ENCODE data around the gene ATP8A2.

- TF ChIP-seq TAF1 (IDR thresholded peaks at IDR 0.05; ENCODE audit: borderline replicate concordance, insufficient read depth, low read length) (no peak), FOXP2 (optimal IDR thresholded peaks at IDR 0.05; ENCODE audit: borderline replicate concordance, extremely low read depth, extremely low read length, insufficient read depth) (no peak), POLR2AphosphoS5 (IDR thresholded peaks at IDR 0.05; ENCODE audit: low read depth, low read length) (no peak), SIN3A (IDR thresholded peaks at IDR 0.05; ENCODE audit: borderline replicate concordance, insufficient read depth, low read length) (no peak)
- TF ChIP-seq, protein P1, sequence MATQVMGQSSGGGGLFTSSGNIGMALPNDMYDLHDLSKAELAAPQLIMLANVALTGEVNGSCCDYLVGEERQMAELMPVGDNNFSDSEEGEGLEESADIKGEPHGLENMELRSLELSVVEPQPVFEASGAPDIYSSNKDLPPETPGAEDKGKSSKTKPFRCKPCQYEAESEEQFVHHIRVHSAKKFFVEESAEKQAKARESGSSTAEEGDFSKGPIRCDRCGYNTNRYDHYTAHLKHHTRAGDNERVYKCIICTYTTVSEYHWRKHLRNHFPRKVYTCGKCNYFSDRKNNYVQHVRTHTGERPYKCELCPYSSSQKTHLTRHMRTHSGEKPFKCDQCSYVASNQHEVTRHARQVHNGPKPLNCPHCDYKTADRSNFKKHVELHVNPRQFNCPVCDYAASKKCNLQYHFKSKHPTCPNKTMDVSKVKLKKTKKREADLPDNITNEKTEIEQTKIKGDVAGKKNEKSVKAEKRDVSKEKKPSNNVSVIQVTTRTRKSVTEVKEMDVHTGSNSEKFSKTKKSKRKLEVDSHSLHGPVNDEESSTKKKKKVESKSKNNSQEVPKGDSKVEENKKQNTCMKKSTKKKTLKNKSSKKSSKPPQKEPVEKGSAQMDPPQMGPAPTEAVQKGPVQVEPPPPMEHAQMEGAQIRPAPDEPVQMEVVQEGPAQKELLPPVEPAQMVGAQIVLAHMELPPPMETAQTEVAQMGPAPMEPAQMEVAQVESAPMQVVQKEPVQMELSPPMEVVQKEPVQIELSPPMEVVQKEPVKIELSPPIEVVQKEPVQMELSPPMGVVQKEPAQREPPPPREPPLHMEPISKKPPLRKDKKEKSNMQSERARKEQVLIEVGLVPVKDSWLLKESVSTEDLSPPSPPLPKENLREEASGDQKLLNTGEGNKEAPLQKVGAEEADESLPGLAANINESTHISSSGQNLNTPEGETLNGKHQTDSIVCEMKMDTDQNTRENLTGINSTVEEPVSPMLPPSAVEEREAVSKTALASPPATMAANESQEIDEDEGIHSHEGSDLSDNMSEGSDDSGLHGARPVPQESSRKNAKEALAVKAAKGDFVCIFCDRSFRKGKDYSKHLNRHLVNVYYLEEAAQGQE (IDR thresholded peaks at IDR 0.05; ENCODE audit: insufficient read depth in 1 of 2, low read depth in 2 of 2, low read length in 2 of 2), result no peak
Observed at GRCh38 chr13:26011208-26011573, 639.4 kb downstream of the ATP8A2 start.

Measured in PFSK-1 (cell line).